Astrocyte of the cerebellum (primary cell): ENCODE results near the gene HADH.

ENCODE experiments used
- DNase-seq: peaks from one replicate; pipeline ENCODE4 v3.0.0-alpha.2; 2011; ENCODE audit warnings: low read depth
- H3K4me3 ChIP-seq: 2 replicates; pipeline ENCODE4 v1.5.1; 2011; ENCODE audit warnings: mild to moderate bottlenecking, low read depth, low read length, moderate library complexity
- in situ Hi-C: cut with HindIII; loops from 2 replicates; pipeline ENCODE4 v1.10.0; 2017; ENCODE audit warnings: low sequenced_read_pairs
- TF ChIP-seq, protein P1 (sequence below): IDR thresholded peaks from 2 replicates; pipeline ENCODE4 v1.5.1; 2012; ENCODE audit warnings: low read length, low read depth, moderate library complexity, mild to moderate bottlenecking; ENCODE audit errors: missing control alignments

HADH gene

DNA sequence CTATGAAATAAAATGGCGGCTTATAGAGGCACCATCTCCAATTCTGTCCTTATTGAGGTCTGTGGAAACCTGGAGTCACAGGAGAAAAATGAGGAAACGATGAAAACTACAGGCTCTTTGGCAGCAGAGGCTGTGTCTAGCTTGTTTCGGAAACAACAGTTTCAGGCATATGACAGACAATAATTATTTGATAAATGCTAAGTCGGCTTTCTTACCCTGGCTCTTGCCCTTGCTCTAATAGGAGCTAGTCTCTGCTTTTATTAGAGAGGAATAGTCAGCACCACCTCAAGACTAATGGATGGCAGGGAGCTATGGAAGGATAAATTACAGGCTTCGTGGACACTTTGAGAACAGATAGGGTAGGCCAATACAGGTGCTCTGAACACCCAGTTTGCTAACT is 24.3 kb downstream of the HADH start:
- no peak overlapping the region for H3K4me3 ChIP-seq
- no peak for DNase-seq
- in situ Hi-C loops, result no loop called here
- TF ChIP-seq, protein P1, sequence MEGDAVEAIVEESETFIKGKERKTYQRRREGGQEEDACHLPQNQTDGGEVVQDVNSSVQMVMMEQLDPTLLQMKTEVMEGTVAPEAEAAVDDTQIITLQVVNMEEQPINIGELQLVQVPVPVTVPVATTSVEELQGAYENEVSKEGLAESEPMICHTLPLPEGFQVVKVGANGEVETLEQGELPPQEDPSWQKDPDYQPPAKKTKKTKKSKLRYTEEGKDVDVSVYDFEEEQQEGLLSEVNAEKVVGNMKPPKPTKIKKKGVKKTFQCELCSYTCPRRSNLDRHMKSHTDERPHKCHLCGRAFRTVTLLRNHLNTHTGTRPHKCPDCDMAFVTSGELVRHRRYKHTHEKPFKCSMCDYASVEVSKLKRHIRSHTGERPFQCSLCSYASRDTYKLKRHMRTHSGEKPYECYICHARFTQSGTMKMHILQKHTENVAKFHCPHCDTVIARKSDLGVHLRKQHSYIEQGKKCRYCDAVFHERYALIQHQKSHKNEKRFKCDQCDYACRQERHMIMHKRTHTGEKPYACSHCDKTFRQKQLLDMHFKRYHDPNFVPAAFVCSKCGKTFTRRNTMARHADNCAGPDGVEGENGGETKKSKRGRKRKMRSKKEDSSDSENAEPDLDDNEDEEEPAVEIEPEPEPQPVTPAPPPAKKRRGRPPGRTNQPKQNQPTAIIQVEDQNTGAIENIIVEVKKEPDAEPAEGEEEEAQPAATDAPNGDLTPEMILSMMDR, result no peak

DNA sequence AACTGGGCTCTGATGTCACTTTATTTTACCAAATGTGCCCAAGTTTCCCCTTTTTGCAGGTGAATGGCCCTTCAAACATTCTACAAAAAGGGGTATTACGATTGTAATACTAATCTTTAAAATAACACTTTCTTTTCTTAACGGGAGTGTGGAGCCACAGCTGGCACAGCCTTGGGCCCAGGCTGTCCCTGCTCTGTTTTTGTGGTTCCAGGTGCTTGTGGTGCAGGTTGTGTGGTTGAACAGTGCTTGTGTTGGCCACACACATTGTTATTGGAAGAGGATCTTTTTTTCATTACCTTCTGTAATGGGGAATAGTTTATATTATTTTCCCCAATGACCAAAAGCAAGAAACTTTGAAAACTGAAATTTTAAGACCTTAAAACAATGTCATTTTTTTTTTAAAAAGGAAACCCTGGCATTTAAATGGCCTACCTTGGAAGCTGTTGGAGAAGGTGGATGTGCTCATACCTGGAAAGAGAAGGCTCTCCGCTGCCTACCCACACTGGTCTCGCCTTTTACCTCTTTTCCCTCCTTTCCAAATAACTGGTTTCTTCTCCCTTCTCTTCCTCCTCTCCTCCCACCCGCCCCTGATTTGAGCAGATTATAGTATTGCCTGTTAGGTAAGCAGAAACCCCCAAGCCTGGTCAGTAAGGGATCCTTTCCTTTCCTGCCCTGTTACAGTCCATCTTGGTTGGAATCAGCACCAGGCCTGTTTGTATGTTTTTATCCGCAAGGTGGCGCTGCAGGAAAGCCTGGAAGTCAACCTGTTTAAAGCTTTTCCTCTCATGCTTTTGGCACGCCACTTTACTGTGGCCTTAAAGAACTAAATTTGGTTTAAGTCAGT is 28.6 kb downstream of the HADH start:
- in situ Hi-C loops, result no loop called here
- H3K4me3 ChIP-seq, result no peak overlapping the region
- TF ChIP-seq, protein P1, result peak; percentile 81
- DNase-seq, result peak; percentile 57

GRCh38 chr4:108018884-108019187 is 29.1 kb downstream of the HADH start:
- TF ChIP-seq, protein P1, result no peak
- no peak overlapping the region for H3K4me3 ChIP-seq
- in situ Hi-C loops, result no loop called here
- no peak for DNase-seq

DNA sequence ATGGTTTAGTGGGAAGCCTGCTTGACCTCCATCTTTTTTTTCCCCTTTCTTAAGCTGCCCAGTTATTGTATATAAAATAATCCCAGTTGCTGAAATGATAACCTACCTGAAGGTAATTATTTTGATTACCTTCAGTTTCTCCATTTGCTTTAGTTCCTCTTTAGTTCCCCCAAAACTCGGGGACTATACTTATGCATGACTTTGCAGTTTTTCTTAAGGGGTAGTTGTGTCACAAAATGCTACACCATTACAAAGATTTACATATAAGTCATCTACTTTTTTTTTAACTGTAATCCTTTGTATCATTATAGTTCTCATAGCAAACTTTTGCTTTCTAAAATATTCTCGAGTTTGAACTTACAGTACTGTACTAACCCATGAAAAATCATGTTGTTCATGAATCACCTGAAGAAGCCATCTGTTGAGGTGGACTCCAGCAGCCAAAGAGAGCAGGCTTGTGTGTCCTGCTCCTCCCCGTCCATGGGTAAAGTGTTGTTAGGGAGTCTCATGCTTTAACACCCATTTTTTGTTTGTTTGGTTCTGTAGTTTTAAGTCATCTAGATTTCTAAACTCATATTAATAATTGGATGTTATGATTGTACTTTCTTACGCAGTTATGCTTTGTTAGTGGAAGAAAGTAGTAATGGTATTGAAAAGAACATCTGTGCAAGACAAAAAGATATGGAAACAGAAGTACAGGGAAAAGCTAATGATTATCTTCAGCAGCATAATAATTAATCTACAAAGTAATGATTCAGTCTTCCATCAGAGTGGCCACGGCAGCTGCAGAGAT is 34.6 kb downstream of the HADH start:
- in situ Hi-C loops, result no loop called here
- no peak for DNase-seq
- H3K4me3 ChIP-seq, result no peak overlapping the region
- TF ChIP-seq, protein P1, result no peak

- in situ Hi-C loops, result no loop called here
- TF ChIP-seq, protein P1, result no peak
- no peak overlapping the region for H3K4me3 ChIP-seq
- no peak for DNase-seq
These were observed 35.1 kb downstream of the HADH start for GRCh38 chr4:108024878-108025165.

- no peak overlapping the region for H3K4me3 ChIP-seq
- no peak for DNase-seq
- in situ Hi-C loops, result no loop called here
- TF ChIP-seq, protein P1, result no peak
These were observed 39.5 kb downstream of the HADH start for GRCh38 chr4:108029016-108029720.
